ENCODE measurements around the gene KDM3A. TPM values are rescaled to one million over a fixed set of nuclear protein-coding genes. Genes with fewer than 3 reads are reported as not detected.

The KDM3A gene
- total and polyA plus RNA-seq, 2 of the 8 experiments (the other 6 are each of a cell fraction or from before 2014, with no cell fraction given): 15.8 to 29.2 TPM

DNA sequence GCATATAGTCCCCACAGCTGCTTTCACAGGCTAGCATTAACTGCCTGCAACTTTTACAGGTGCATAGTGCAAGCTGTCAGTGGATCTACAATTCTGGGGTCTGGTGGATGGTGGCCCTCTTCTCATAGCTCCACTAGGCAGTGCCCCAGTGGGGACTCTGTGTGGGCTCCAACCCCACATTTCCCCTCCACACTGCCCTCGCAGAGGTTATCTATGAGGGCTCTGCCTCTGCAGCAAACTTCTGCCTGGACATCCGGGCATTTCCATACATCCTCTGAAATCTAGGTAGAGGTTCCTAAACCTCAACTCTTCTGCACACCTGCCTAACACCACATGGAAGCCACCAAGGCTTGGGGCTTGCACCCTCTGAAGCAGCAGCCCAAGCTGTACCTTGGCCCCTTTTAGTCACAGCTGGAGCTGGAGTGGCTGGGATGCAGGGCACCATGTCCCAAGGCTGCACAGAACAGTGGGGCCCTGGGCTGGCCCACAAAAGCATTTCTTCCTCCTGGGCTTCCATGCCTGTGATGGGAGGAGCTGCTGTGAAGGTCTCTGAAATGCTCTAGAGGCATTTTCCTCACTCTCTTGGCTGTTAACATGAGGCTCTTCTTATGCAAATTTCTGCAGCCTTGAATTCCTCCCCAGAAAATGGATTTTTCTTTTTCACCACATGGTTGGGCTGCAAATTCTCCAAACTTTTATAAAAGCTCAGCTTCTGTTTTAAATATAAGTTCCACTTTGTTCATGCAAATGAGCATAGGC lies 59.3 kb downstream of the KDM3A start (continued):
- TF ChIP-seq, protein P1, sequence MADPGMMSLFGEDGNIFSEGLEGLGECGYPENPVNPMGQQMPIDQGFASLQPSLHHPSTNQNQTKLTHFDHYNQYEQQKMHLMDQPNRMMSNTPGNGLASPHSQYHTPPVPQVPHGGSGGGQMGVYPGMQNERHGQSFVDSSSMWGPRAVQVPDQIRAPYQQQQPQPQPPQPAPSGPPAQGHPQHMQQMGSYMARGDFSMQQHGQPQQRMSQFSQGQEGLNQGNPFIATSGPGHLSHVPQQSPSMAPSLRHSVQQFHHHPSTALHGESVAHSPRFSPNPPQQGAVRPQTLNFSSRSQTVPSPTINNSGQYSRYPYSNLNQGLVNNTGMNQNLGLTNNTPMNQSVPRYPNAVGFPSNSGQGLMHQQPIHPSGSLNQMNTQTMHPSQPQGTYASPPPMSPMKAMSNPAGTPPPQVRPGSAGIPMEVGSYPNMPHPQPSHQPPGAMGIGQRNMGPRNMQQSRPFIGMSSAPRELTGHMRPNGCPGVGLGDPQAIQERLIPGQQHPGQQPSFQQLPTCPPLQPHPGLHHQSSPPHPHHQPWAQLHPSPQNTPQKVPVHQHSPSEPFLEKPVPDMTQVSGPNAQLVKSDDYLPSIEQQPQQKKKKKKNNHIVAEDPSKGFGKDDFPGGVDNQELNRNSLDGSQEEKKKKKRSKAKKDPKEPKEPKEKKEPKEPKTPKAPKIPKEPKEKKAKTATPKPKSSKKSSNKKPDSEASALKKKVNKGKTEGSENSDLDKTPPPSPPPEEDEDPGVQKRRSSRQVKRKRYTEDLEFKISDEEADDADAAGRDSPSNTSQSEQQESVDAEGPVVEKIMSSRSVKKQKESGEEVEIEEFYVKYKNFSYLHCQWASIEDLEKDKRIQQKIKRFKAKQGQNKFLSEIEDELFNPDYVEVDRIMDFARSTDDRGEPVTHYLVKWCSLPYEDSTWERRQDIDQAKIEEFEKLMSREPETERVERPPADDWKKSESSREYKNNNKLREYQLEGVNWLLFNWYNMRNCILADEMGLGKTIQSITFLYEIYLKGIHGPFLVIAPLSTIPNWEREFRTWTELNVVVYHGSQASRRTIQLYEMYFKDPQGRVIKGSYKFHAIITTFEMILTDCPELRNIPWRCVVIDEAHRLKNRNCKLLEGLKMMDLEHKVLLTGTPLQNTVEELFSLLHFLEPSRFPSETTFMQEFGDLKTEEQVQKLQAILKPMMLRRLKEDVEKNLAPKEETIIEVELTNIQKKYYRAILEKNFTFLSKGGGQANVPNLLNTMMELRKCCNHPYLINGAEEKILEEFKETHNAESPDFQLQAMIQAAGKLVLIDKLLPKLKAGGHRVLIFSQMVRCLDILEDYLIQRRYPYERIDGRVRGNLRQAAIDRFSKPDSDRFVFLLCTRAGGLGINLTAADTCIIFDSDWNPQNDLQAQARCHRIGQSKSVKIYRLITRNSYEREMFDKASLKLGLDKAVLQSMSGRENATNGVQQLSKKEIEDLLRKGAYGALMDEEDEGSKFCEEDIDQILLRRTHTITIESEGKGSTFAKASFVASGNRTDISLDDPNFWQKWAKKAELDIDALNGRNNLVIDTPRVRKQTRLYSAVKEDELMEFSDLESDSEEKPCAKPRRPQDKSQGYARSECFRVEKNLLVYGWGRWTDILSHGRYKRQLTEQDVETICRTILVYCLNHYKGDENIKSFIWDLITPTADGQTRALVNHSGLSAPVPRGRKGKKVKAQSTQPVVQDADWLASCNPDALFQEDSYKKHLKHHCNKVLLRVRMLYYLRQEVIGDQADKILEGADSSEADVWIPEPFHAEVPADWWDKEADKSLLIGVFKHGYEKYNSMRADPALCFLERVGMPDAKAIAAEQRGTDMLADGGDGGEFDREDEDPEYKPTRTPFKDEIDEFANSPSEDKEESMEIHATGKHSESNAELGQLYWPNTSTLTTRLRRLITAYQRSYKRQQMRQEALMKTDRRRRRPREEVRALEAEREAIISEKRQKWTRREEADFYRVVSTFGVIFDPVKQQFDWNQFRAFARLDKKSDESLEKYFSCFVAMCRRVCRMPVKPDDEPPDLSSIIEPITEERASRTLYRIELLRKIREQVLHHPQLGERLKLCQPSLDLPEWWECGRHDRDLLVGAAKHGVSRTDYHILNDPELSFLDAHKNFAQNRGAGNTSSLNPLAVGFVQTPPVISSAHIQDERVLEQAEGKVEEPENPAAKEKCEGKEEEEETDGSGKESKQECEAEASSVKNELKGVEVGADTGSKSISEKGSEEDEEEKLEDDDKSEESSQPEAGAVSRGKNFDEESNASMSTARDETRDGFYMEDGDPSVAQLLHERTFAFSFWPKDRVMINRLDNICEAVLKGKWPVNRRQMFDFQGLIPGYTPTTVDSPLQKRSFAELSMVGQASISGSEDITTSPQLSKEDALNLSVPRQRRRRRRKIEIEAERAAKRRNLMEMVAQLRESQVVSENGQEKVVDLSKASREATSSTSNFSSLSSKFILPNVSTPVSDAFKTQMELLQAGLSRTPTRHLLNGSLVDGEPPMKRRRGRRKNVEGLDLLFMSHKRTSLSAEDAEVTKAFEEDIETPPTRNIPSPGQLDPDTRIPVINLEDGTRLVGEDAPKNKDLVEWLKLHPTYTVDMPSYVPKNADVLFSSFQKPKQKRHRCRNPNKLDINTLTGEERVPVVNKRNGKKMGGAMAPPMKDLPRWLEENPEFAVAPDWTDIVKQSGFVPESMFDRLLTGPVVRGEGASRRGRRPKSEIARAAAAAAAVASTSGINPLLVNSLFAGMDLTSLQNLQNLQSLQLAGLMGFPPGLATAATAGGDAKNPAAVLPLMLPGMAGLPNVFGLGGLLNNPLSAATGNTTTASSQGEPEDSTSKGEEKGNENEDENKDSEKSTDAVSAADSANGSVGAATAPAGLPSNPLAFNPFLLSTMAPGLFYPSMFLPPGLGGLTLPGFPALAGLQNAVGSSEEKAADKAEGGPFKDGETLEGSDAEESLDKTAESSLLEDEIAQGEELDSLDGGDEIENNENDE (IDR thresholded peaks at IDR 0.05; ENCODE audit: insufficient replicate concordance, low read length): no peak
- TF ChIP-seq MAFK (IDR thresholded peaks at IDR 0.05; ENCODE audit: low read depth, low read length) (no peak), SAP30 (IDR thresholded peaks at IDR 0.05; ENCODE audit: insufficient read depth, insufficient replicate concordance, low read length) (no peak), SUZ12 (IDR thresholded peaks at IDR 0.05; ENCODE audit: low read length) (no peak), TAF7 (optimal IDR thresholded peaks at IDR 0.05; ENCODE audit: borderline replicate concordance, low read depth, low read length) (no peak), TBP (IDR thresholded peaks at IDR 0.05; ENCODE audit: low read depth, low read length) (no peak), KDM4A (IDR thresholded peaks at IDR 0.05; ENCODE audit: low read depth, low read length, severe bottlenecking) (no peak), SIRT6 (IDR thresholded peaks at IDR 0.05; ENCODE audit: low read length) (no peak)
- TF ChIP-seq, protein P2, sequence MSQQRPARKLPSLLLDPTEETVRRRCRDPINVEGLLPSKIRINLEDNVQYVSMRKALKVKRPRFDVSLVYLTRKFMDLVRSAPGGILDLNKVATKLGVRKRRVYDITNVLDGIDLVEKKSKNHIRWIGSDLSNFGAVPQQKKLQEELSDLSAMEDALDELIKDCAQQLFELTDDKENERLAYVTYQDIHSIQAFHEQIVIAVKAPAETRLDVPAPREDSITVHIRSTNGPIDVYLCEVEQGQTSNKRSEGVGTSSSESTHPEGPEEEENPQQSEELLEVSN (IDR thresholded peaks at IDR 0.05): no peak
